H9 (cell line): Measurements from ENCODE around the gene IRF2. TPM values are rescaled to one million over a fixed set of nuclear protein-coding genes. Genes with fewer than 3 reads are reported as not detected.

Experiments
- DNase-seq: peaks from one replicate; pipeline ENCODE4 v3.0.0-alpha.2; 2017
- H2AFZ ChIP-seq: one replicate; pipeline ENCODE4 v1.6.1; 2013; ENCODE audit warnings: mild to moderate bottlenecking, low read length, control low read depth, moderate library complexity
- H2AK5ac ChIP-seq: 2 replicates; pipeline ENCODE4 v1.6.1; 2013; ENCODE audit warnings: low read length, control low read depth, mixed read lengths; ENCODE audit not compliant: insufficient read length
- H2BK120ac ChIP-seq: one replicate; pipeline ENCODE4 v1.6.1; 2013; ENCODE audit warnings: low read depth, mild to moderate bottlenecking, low read length, control low read depth, inconsistent platforms; ENCODE audit not compliant: poor library complexity, severe bottlenecking
- H2BK12ac ChIP-seq: 2 replicates; pipeline ENCODE4 v1.6.1; 2013; ENCODE audit warnings: low read length, control low read depth, mixed read lengths, low read depth; ENCODE audit not compliant: insufficient read length
- H2BK15ac ChIP-seq: 2 replicates; pipeline ENCODE4 v1.6.1; 2013; ENCODE audit warnings: low read depth, low read length, control low read depth
- H2BK20ac ChIP-seq: one replicate; pipeline ENCODE4 v1.6.1; 2013; ENCODE audit warnings: low read depth, mild to moderate bottlenecking, low read length, control low read depth, inconsistent platforms; ENCODE audit not compliant: poor library complexity, severe bottlenecking
- H2BK5ac ChIP-seq: 2 replicates; pipeline ENCODE4 v1.6.1; 2013; ENCODE audit warnings: low read length, control low read depth, mixed read lengths; ENCODE audit not compliant: insufficient read length
- H3K14ac ChIP-seq: 2 replicates; pipeline ENCODE4 v1.6.1; 2013; ENCODE audit warnings: low read length, control low read depth; ENCODE audit not compliant: insufficient read depth
- H3K18ac ChIP-seq: 2 replicates; pipeline ENCODE4 v1.6.1; 2013; ENCODE audit warnings: low read depth, mild to moderate bottlenecking, mixed read lengths, low read length, control low read depth; ENCODE audit not compliant: insufficient read length
- H3K23ac ChIP-seq: 2 replicates; pipeline ENCODE4 v1.6.1; 2013; ENCODE audit warnings: low read length, control low read depth, mixed read lengths, low read depth; ENCODE audit not compliant: insufficient read length
- H3K23me2 ChIP-seq: 2 replicates; pipeline ENCODE4 v1.6.1; 2013; ENCODE audit warnings: low read depth, mild to moderate bottlenecking, mixed read lengths, low read length, control low read depth; ENCODE audit not compliant: insufficient read length, poor library complexity, severe bottlenecking
- H3K27ac ChIP-seq: 2 replicates; pipeline ENCODE4 v1.5.1; 2013; ENCODE audit warnings: low read length, control low read depth, mixed read lengths, low read depth; ENCODE audit not compliant: insufficient read length
- H3K27me3 ChIP-seq: 2 replicates; pipeline ENCODE4 v1.6.1; 2013; ENCODE audit warnings: low read length, control low read depth, inconsistent platforms; ENCODE audit not compliant: insufficient read depth
- H3K4ac ChIP-seq: 2 replicates; pipeline ENCODE4 v1.6.1; 2013; ENCODE audit warnings: low read depth, mild to moderate bottlenecking, control low read depth, inconsistent platforms, low read length, moderate library complexity
- H3K4me1 ChIP-seq: 2 replicates; pipeline ENCODE4 v1.6.1; 2013; ENCODE audit warnings: low read length, control low read depth, inconsistent platforms; ENCODE audit not compliant: insufficient read depth
- H3K4me2 ChIP-seq: 2 replicates; pipeline ENCODE4 v1.6.1; 2013; ENCODE audit warnings: low read length, control low read depth, mixed read lengths; ENCODE audit not compliant: insufficient read length, insufficient read depth
- H3K56ac ChIP-seq: 2 replicates; pipeline ENCODE4 v1.6.1; 2013; ENCODE audit warnings: low read depth, mild to moderate bottlenecking, mixed read lengths, low read length, control low read depth; ENCODE audit not compliant: insufficient read length
- H3K79me1 ChIP-seq: 2 replicates; pipeline ENCODE4 v1.6.1; 2013; ENCODE audit warnings: low read depth, mild to moderate bottlenecking, moderate library complexity, low read length, control low read depth, inconsistent platforms; ENCODE audit not compliant: insufficient read depth, poor library complexity, severe bottlenecking
- H3K79me2 ChIP-seq: 2 replicates; pipeline ENCODE4 v1.6.1; 2013; ENCODE audit warnings: low read length, control low read depth, inconsistent platforms; ENCODE audit not compliant: insufficient read depth
- H3K9ac ChIP-seq: 2 replicates; pipeline ENCODE4 v1.6.1; 2013; ENCODE audit warnings: low read length, control low read depth, mixed read lengths; ENCODE audit not compliant: insufficient read length; ENCODE audit errors: extremely low read depth
- H3K9me3 ChIP-seq: one replicate; pipeline ENCODE4 v1.6.1; 2013; ENCODE audit warnings: low read depth, low read length, inconsistent platforms; ENCODE audit not compliant: control insufficient read depth
- H3T11ph ChIP-seq: one replicate; pipeline ENCODE4 v1.6.1; 2013; ENCODE audit warnings: mild to moderate bottlenecking, low read length, control low read depth, inconsistent platforms
- H4K20me1 ChIP-seq: one replicate; pipeline ENCODE4 v1.6.1; 2013; ENCODE audit not compliant: control insufficient read depth, insufficient read length, insufficient read depth
- H4K5ac ChIP-seq: 2 replicates; pipeline ENCODE4 v1.6.1; 2013; ENCODE audit warnings: low read depth, mild to moderate bottlenecking, mixed read lengths, low read length, control low read depth; ENCODE audit not compliant: insufficient read length
- H4K8ac ChIP-seq: replicated peaks from 2 replicates; pipeline ENCODE4 v1.6.1; 2013; ENCODE audit warnings: low read length, control low read depth, mixed read lengths, low read depth; ENCODE audit not compliant: insufficient read length
- H4K91ac ChIP-seq: 2 replicates; pipeline ENCODE4 v1.6.1; 2013; ENCODE audit warnings: low read depth, mild to moderate bottlenecking, moderate library complexity, mixed read lengths, low read length, control low read depth; ENCODE audit not compliant: insufficient read length
- H3K27ac Mint-ChIP-seq, 3 experiments: 2 replicates in 2 of 3; 3 replicates in 1 of 3; pipeline ENCODE4 v1.8.0; 2020 to 2021; ENCODE audit warnings: mixed read lengths in 3 of 3, mild to moderate bottlenecking in 1 of 3, moderate library complexity in 1 of 3
- H3K27me3 Mint-ChIP-seq: 2 replicates; pipeline ENCODE4 v1.8.0; 2021; ENCODE audit warnings: low read depth, mild to moderate bottlenecking, moderate library complexity, mixed read lengths
- H3K36me3 Mint-ChIP-seq, 3 experiments: 2 replicates in 2 of 3; 3 replicates in 1 of 3; pipeline ENCODE4 v1.8.0; 2020 to 2021; ENCODE audit warnings: low read depth in 3 of 3, mixed read lengths in 3 of 3; ENCODE audit not compliant: insufficient read depth in 1 of 3
- H3K4me1 Mint-ChIP-seq, 2 experiments: 2 replicates each; pipeline ENCODE4 v1.8.0; 2020; ENCODE audit warnings: mixed read lengths in 2 of 2
- H3K4me3 Mint-ChIP-seq, 2 experiments: 2 replicates in 1 of 2; 3 replicates in 1 of 2; pipeline ENCODE4 v1.8.0; 2020 to 2021; ENCODE audit warnings: mild to moderate bottlenecking in 2 of 2, mixed read lengths in 2 of 2, moderate library complexity in 1 of 2
- H3K9me3 Mint-ChIP-seq, 2 experiments: 2 replicates in 1 of 2; 3 replicates in 1 of 2; pipeline ENCODE4 v1.8.0; 2020; ENCODE audit warnings: mild to moderate bottlenecking in 2 of 2, mixed read lengths in 2 of 2, moderate library complexity in 1 of 2
- CTCF ChIP-seq: fragments of 200-600 bp; sonication (generic); conservative IDR thresholded peaks from 3 replicates; pipeline ENCODE4 v1.8.0; 2021; ENCODE audit warnings: antibody characterized with exemption, mild to moderate bottlenecking
- WGBS: extraction: QIAGEN DNeasy Blood & Tissue Kit; methylation state at CpG from one replicate; pipeline ENCODE4 v1.1.7; 2013; ENCODE audit warnings: missing lambda C conversion rate, low lambda C conversion rate, mixed read lengths; ENCODE audit not compliant: insufficient read length; ENCODE audit errors: extremely low coverage; 5-methylcytosine and 5-hydroxymethylcytosine counted together
- total RNA-seq: library from RNA; stranded (reverse); gene quantifications from 2 replicates; pipeline ENCODE4 v1.2.1, GENCODE V29; 2021

Gene IRF2
- total RNA-seq, 1 experiment from 2014 or later: 13.5 TPM

- no peak overlapping the region for H3K14ac ChIP-seq
Observed at GRCh38 chr4:184481544-184481943, 7.2 kb upstream of the IRF2 start.

More at GRCh38 chr4:184481544-184481943, 7.2 kb upstream of the IRF2 start:
- no peaks in the 10 kb centered on the region for H3K79me1 ChIP-seq
- Mint-ChIP-seq H3K27ac (no peak overlapping the region), H3K4me3 (no peak overlapping the region), H3K27me3 (peaks cover 2% of the 10 kb centered on the region; the same call in 1 of the 2 replicates), H3K36me3 (peaks cover 3 to 19% (median 4%) of the 10 kb centered on the region in 3 experiments; a peak in 5 of 7 replicates), H3K9me3 (peaks cover 16 to 25% of the 10 kb centered on the region in 2 experiments), H3K4me1 (peaks cover 8 to 11% of the 10 kb centered on the region in 2 experiments)
- no peak overlapping the region for H3K27ac ChIP-seq
- H2BK15ac ChIP-seq: no peak overlapping the region
- no peak overlapping the region for H2BK20ac ChIP-seq
- DNase-seq: no peak
- no peaks in the 10 kb centered on the region for H3K79me2 ChIP-seq
- no peak overlapping the region for H4K5ac ChIP-seq
- H2AFZ ChIP-seq: no peak overlapping the region
- H2BK12ac ChIP-seq: no peak overlapping the region
- no peaks in the 10 kb centered on the region for H3K27me3 ChIP-seq
- H3K4me1 ChIP-seq: peaks cover under 1% of the 10 kb centered on the region; the same call in 1 of the 2 replicates
- TF ChIP-seq CTCF: no peak
- H3K9me3 ChIP-seq: no peaks in the 10 kb centered on the region
- H3K23ac ChIP-seq: no peak overlapping the region
- no CpG with 5 or more reads among the region's 6 CpGs for WGBS
- no peak overlapping the region for H4K8ac ChIP-seq
- H4K20me1 ChIP-seq: no peaks in the 10 kb centered on the region
- no peaks in the 10 kb centered on the region for H3K23me2 ChIP-seq
- no peak overlapping the region for H3T11ph ChIP-seq
- H3K4ac ChIP-seq: no peak overlapping the region
- no peak overlapping the region for H4K91ac ChIP-seq
- H3K4me2 ChIP-seq: no peak overlapping the region
- no peak overlapping the region for H2BK120ac ChIP-seq
- no peak overlapping the region for H3K56ac ChIP-seq
- no peak overlapping the region for H2AK5ac ChIP-seq
- H2BK5ac ChIP-seq: no peak overlapping the region
- no peak overlapping the region for H3K9ac ChIP-seq
- H3K18ac ChIP-seq: no peak overlapping the region
